ENCODE measurements around the gene ALG8.
"Not testable (repeated sequence)": the region's sequence is repeated elsewhere in the genome, so short reads cannot be mapped to it uniquely, and the experiment has no call there.

The ALG8 gene

DNA sequence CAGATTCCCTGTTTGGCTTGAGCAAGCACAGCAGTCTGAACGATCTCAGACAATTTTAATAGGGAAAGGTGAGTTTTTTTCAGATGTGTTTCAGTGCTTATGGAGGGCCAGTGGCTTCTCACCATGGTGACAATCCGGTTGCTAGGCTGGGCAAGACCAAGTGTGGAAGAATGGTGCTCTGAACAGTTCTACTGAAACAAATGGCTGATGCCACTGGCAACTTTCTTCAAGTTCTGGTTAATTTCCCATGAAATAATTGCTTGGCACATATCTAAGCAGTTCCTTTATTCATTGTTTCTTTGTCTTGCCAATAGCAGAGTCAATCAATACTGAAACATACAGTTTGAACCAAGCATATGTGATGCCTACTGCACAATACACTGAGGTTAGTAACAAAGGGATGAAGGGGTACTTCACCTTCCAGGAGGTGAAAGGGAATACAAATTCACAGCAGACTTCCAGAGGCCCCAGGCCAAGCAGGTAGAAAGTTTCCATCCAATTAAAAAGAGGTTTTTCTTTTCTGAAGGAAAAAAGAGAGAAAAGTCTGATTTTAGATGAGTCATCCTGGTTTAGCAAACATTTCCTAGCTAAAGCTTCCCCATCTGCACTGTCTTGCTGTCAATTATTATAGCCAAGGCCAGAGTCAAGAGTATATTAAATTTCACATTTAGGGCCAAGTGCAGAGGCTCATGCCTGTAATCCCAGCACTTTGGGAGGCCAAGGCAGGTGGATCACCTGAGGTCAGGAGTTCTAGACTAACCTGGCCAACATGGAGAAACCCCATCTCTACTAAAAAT lies 38.6 kb downstream of the ALG8 start:
- DNase-seq: no peak
- TF ChIP-seq GATA1 (IDR thresholded peaks at IDR 0.05; ENCODE audit: low read depth, low read length) (no peak), POLR2A (IDR thresholded peaks at IDR 0.05; ENCODE audit: low read length) (no peak)

DNA sequence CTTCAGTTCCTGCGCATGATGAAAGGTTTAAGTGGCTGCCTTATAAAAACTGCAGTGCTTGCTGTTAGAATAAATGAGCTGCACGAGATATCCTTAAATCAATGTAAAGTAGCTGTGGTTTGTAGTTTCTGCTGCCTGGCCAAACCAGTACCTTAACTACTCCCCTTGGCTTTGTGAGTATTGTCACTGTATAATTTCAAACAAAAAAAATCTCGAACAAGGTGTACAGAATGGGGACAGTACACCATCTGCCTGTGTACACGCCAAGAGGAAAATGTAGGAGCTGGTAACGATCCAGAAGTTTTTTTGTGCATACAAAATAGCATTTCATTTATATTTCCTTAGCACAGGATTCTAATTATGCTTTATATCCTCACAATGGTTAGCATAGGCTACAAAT lies 39.2 kb downstream of the ALG8 start:
- TF ChIP-seq GATA1 (IDR thresholded peaks at IDR 0.05; ENCODE audit: low read depth, low read length) (no peak), POLR2A (IDR thresholded peaks at IDR 0.05; ENCODE audit: low read length) (no peak)
- no peak for DNase-seq

DNA sequence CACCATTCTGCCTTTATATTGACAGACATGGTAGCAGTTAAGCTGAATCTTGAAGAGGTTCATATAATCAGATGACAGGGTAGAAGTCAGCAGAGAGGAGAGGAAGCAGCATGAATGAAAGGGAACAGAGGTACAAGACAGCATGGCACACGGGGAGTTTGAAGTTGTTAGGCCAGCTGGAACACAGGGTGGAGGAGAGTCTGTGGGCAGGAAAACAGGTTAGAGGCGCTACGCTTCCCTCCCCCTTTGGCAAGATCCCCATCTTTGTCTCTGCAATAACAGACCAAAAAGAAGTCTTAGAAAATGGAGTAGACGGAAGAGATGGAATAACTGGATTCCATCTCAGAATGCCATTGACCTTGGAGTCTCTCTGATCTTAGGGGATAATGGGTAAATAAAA lies 39.8 kb downstream of the ALG8 start:
- DNase-seq: no peak
- TF ChIP-seq GATA1 (IDR thresholded peaks at IDR 0.05; ENCODE audit: low read depth, low read length) (no peak), POLR2A (IDR thresholded peaks at IDR 0.05; ENCODE audit: low read length) (no peak)

DNA sequence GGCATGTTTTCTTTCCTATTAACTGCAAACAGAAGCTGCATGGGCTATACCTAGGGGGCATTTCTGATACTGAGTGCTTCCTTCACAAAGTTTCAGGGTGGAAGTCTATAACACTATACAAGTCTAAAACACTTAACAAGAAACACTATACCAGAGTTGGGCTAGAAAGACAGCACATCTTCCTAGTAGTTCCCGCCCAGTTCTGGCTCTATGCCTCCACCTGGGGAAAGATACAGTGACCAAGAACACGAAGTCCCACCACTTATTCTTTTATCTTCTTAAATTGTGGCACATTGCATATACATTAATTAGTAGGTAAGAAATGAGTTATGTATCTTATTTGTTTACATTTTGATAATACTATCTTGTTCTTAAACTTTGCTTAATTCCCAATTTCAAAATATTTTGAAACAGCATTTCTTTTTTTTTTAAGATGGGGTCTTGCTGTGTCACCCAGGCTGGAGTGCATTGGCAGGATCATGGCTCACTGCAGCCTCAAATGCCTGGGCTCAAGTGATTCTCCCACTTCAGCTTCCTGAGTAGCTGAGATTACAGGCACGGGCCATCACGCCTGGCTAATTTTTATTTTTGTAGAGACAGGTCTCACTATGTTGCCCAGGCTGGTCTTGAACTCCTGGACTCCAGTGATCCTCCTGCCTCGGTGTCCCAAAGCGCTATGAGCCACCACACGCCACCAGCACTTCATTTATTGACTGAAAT lies 41.6 kb downstream of the ALG8 start:
- DNase-seq: no peak
- TF ChIP-seq GATA1 (IDR thresholded peaks at IDR 0.05; ENCODE audit: low read depth, low read length) (no peak), POLR2A (IDR thresholded peaks at IDR 0.05; ENCODE audit: low read length) (no peak)

DNA sequence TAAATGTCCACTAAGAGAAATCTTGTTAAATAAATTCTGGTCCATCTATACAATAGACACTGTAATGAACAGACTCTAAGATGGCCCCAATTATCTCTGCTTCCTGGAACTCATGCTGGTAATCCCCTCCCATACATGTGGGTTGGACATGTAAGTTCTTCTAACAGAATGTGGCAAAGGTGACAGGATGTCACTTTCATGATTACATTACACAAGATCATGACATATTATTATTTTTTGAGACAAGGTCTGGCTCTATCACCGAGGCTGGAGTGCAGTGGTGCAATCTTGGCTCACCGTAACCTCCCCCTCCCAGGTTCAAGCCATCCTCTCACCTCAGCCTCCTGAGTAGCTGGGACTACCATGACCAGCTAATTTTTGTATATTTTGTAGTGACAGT lies 45.2 kb downstream of the ALG8 start:
- no peak for TF ChIP-seq POLR2A (IDR thresholded peaks at IDR 0.05; ENCODE audit: low read length)
- TF ChIP-seq GATA1 (IDR thresholded peaks at IDR 0.05; ENCODE audit: low read depth, low read length): no peak
- DNase-seq: peak; percentile 10 to 14

DNA sequence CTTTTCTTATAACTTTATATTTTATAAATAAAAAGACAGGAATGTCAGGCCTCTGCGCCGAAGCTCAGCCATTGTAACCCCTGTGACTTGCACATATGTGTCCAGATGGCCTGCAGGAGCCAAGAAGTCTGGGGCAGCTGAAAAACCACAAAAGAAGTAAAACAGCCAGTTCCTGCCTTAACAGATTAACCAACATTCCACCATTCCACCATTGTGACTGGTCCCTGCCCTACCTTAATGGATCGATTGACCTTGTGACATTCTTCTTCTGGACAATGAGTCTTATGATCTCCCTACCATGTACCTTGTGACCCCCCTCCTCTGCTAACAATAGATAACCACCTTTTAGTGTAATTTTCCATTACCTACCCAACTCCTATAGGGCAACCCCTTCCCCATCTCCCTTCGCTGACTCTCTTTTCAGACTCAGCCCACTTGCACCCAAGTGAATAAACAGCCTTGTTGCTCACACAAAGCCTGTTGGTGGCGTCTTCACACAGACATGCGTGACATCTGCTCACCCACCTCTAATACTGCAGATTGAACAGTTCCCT lies 52.8 kb downstream of the ALG8 start:
- DNase-seq: not testable (repeated sequence)

DNA sequence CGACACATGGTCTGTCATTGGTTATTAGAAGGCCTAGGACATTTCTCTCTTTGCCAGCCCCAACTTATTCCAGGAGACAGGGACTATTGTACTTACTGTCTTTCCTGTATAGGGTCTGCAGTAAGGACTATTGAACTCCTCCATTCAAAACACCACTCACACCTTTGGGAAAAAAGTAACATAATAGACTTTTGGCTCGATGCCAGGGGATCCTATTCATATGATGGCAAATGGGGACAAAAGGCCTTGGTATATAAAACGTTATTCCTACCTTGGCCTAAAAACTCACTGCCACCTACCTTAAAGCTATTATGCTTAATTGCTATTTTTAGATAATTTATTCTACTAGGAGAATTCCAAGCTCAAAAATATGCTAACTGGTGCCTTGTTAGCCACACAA lies 53.5 kb downstream of the ALG8 start:
- peak in 1 of 2 experiments; percentile 6 for DNase-seq
- TF ChIP-seq GATA1 (IDR thresholded peaks at IDR 0.05; ENCODE audit: low read depth, low read length) (no peak), POLR2A (IDR thresholded peaks at IDR 0.05; ENCODE audit: low read length) (no peak)

DNA sequence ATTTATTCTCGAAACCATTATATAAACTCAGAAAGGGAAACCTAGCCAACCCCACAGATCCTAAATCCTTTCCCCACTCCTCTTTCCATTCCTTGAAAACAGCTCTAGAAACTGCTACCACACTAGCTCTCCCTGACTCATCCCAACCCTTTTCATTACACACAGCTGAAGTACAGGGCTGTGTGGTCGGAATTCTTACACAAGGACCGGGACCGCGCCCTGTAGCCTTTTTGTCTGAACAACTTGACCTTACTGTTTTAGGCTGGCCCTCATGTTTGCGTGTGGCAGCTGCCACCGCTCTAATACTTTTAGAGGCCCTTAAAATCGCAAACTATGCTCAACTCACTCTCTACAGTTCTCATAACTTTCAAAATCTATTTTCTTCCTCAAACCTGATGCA lies 54.9 kb downstream of the ALG8 start:
- not testable (repeated sequence) for DNase-seq

DNA sequence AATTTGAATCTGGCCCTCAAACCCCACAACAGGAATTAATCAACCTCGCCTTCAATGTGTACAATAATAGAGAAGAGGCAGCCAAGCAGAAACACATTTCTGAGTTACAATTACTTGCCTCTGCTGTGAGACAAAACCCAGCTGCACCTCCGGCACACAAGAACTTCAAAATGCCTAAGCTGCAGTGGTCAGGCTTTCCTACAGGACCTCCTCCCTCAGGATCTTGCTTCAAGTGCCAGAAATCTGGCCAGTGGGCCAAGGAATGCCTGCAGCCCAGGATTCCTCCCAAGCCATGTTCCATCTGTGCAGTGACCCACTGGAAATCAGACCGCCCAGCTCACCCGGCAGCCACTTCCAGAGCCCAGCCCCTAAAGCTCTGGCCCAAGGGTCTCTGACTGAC lies 56.4 kb downstream of the ALG8 start:
- TF ChIP-seq GATA1 (IDR thresholded peaks at IDR 0.05; ENCODE audit: low read depth, low read length): no peak
- no peak for TF ChIP-seq POLR2A (IDR thresholded peaks at IDR 0.05; ENCODE audit: low read length)
- DNase-seq: no peak

DNA sequence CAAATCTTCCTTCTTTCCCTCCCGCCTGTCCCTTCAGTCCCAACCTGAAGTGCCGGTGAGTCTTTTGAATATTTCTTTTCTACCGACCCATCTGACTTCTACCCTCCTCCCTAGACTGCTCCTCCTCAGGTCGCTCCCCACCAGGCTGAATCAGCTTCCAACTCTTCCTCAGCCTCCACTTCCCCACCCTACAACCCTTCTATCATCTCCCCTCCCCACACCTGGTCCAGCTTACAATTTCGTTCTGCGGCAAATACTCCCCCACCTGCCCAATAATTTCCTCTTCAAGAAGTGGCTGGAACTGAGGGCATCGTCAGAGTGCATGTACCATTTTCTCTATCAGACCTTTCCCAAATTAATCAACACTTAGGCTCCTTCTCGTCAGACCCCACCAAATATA lies 57.3 kb downstream of the ALG8 start:
- TF ChIP-seq GATA1 (IDR thresholded peaks at IDR 0.05; ENCODE audit: low read depth, low read length) (no peak), POLR2A (IDR thresholded peaks at IDR 0.05; ENCODE audit: low read length) (no peak)
- no peak for DNase-seq

DNA sequence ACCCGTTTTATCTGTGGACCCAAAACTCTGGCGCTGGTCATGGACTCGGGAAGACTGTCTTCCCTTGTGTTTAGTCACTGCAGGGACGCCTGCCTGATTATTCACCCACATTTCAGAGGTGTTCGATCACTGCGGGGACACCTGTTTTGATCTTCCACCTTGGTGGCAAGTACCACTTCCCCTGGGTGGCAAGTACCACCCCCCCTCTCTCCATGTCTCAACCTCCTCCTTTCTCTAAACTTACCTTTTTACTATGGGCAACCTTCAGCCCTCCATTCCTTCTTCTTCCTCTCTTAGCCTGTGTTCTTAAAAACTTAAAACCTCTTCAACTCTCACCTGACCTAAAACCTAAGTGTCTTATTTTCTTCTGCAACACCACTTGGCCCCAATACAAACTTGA lies 57.8 kb downstream of the ALG8 start:
- TF ChIP-seq GATA1 (IDR thresholded peaks at IDR 0.05; ENCODE audit: low read depth, low read length) (no peak), POLR2A (IDR thresholded peaks at IDR 0.05; ENCODE audit: low read length) (no peak)
- DNase-seq: no peak

DNA sequence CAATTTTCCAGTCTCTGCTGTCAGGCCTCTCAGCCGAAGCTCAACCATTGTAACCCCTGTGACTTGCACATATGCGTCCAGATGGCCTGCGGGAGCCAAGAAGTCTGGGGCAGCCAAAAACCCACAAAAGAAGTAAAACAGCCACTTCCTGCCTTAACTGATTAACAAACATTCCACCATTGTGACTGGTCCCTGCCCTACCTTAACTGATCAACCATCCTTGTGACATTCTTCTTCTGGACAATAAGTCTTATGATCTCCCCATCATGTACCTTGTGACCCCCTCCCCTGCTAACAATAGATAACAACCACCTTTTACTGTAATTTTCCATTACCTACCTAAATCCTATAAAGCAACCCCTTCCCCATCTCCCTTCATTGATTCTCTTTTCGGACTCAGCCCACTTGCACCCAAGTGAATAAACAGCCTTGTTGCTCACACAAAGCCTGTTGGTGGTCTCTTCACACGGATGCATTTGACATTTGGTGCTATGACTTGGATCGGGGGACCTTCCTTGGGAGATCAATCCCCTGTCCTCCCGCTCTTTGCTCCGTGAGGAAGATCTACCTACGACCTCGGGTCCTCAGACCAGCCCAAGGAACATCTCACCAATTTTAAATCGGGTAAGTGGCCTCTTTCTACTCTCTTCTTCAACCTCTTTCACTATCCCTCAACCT lies 58.5 kb downstream of the ALG8 start:
- peak; percentile 13 to 39 for DNase-seq

DNA sequence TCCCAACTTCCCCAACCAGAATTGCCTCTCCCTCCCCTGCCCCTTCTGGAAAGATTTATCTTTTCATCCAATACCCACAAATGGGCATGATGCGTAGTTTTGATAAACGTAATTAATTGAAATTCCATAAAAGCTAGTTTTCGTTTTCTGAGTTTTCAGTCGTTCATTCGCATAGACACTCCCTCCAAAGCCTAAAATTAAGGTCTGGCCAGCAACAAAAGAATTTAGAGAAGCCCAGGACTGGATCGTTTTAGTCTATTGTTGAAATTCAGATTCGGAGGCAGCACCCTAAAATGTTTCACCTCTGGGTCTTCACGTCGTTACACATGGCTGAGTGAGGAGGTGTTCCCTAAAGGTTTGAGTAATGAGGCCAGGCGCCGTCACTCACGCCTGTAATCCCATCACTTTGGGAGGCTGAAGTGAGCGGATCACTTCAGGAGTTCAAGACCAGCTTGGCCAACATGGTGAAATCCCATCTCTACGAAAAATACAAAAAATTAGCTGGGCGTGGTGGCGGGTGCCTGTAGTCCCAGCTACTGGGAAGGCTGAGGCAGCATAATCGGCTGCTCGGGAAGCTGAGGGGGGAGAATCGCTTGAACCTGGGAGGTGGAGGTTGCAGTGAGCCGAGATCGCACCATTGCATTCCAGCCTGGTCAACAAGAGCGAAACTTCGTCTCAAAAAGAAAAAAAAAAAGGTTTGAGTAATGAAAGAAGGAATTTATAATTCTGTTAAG lies 59.2 kb downstream of the ALG8 start:
- TF ChIP-seq GATA1 (IDR thresholded peaks at IDR 0.05; ENCODE audit: low read depth, low read length) (no peak), POLR2A (IDR thresholded peaks at IDR 0.05; ENCODE audit: low read length) (no peak)
- DNase-seq: no peak

More for the DNA sequence above, 58.5 kb downstream of the ALG8 start:
- no peak for TF ChIP-seq POLR2A (IDR thresholded peaks at IDR 0.05; ENCODE audit: low read length)
- TF ChIP-seq GATA1 (IDR thresholded peaks at IDR 0.05; ENCODE audit: low read depth, low read length): no peak
